ENCODE data around the gene TSPYL6.
"Not testable (repeated sequence)": the region's sequence is repeated elsewhere in the genome, so short reads cannot be mapped to it uniquely, and the experiment has no call there.

The TSPYL6 gene

DNA sequence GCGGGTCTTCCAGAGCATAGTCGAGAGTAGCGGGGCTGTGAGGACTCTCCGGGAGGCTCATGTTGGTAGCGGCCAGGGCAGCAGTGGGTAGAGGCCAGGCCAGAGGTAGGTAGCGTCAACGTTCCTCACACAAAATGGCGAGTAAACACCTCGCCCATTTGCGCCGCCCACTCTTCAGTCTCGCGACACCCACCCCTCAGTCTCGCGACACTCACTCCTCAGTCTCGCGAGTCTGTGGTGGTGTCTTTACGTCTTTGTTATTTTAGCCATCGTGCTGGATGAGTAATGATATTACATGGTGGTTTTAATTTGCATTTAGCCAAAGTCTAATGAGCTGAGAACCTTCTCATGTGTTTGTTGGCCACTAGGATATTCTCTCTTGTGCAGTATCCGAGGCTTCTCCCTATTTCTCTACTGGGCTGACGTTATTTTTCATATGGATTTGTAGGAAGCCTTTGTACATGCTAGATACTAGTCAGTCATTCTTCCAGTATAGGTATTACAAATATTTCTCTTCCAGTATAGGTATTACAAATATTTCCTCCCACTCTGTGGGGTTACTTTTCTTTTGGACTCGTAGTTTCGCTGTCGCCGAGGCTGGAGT lies at the start of gene TSPYL6:
Gene TSPYL6, minus strand, starts transcription at position 139 of the 604 bp plus-strand sequence. Its CDS starts 78 bp downstream, at position 61.
- no peak for DNase-seq (ENCODE audit: low read depth in 3 of 3)

DNA sequence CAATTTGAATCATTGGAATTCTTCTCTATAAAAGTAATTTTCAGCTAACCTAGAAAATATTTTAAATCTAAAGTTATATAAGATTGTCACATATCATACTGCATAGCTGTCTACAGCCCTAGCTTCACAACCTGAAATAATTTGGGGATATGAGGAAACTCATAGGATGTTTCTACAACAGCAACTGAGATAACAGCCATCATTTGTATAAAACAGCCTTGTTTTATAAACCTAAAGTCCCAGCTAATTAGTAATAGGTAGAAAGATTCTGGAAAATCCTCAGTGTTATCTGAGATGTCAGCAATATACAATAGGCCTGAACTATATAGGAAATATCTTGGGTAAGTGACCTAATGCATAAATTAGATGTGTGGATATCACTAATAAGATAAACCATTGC lies 47.6 kb upstream of the TSPYL6 start:
- no peak for DNase-seq (ENCODE audit: low read depth in 3 of 3)

DNA sequence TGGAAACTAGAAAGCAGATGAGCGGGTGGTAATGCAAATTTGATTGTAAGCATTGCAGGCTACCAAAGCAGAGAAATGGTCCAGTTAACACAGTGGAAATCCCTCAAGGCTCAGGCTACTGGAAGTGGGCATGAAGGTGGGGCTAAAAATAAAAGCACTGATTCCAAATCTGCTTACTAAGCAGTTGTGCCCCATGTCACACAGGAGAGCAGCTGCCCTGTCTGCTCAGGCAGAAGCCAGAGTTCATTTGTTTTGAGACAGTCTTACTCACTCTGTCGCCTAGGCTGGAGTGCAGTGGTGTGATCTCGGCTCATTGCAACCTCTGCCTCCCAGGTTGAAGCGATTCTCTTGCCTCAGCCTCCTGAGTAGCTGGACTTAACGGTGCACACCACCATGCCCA lies 42.5 kb upstream of the TSPYL6 start:
- no peak for DNase-seq (ENCODE audit: low read depth in 3 of 3)

DNA sequence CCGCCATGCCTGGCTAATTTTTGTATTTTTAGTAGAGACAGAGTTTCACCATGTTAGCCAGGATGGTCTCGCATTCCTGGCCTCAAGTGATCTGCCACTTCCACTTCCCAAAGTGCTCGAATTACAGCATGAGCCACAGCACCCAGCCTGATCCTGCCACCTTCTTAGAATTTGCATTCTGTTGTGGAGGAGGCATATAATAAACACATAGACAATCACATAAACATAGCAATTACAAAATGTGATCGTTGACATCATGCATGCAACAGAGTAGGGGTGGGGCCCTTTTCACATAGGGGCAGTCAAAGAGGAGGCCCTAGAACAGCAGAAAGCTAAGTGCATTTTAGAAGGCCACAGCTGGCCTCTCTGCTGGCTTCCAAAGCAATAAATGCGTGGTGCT lies 39.9 kb upstream of the TSPYL6 start:
- no peak for DNase-seq (ENCODE audit: low read depth in 3 of 3)

DNA sequence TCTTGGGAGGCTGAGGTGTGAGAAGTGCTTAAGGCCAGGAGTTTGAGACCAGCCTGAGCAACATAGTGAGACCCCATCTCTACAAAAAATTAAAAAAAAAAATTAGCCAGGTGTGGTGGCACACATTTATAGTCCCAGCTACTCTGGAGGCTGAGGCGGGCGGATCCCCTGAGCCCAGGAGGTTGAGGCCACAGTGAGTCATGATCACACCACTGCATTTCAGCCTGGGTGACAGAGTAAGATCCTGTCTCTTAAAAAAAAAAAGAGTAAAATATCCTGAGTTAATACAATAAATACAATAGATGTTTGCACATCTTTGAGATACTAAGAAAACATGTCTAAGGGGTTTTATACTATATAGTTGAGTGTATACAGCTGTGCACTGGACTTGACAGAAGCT lies 38.6 kb upstream of the TSPYL6 start:
- DNase-seq (ENCODE audit: low read depth in 3 of 3): not testable (repeated sequence)

DNA sequence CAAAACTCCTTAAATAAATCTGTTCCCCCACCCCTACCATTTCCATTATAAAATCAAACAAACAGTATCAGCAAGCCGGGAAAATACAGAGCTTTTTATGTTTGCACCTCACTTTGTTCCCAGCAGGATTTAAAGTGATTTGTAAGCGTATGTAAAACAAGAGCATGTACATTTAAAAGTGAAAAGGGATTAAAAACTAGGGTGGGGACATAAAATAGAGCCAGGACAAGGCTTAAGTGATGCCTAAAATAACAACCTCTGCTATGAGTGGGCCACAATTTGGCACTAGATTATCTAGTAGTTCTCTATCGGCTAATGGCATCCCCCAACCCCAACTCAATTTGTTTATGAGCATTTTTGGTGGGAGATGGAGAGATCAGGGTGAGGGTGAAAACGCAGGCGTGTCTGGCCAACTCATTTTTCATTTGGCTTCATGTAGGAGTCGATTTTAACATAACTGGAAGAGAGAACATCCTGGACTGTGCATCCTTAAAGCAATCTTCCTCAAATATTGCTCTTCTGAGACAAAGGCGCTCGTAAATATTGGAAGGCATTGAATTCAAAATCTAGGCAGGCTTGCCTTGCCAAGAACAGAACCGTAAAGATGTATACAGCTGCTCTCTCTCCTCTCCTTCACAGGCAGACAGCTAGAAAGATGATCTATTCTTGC lies 34.5 kb upstream of the TSPYL6 start:
- no peak for DNase-seq (ENCODE audit: low read depth in 3 of 3)

DNA sequence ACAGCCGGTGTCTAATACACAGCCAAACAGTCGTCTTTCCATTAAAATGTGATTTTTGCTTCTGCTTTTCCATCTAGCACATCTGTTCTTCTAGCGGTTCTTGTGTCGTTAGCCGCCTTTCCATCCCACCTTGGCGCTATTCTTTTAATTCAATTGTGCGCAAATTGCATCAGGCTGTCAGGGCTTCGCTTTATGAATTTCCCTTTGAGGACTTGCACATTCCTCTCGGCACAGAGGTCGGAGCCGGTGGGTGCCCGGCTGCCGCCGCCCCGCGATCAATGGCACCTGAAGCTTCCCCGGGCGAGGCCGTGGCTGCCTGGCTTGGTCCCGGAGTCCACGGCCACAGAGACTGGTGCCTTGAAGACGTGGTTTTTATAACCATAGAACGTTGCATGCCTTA lies 33.9 kb upstream of the TSPYL6 start:
- DNase-seq (ENCODE audit: low read depth in 3 of 3): no peak

DNA sequence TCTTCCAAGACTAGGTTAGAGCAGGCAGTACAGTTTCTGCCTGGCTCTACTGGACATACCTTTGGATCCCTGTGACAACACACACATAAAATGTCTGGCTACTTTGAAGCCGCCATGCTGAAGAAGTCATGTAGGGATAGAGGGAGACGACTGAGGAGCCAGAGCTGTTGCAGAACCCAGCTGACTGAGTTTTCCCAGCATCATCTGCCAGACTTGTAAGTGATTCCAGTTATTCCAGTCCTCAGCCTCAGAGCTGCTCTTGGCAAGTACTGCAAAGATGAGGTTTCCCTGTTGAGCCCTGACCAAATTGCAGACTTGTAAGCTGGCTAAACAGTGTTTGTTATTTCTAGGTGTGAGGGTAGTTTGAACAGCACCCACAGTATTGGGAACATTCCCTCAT lies 31.5 kb upstream of the TSPYL6 start:
- DNase-seq (ENCODE audit: low read depth in 3 of 3): no peak

DNA sequence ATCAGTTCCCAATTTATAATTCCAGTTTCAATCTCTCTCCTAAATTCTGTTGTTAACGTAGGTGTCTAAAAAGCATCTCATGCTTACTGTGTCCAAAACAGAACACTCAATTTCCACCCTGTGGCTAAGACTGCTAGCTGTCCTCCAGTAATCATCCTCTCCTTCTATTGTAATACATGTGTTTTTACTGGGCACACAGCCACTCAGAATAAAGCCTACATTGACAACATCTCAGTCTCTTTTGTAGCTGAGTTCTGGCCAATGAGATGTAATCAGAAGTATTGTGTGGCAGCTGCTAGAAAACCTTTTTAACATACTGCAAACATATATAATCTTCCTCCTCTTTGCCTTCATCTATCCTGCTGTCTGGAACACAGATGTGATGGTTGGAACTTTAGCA lies 29.4 kb upstream of the TSPYL6 start:
- no peak for DNase-seq (ENCODE audit: low read depth in 3 of 3)

DNA sequence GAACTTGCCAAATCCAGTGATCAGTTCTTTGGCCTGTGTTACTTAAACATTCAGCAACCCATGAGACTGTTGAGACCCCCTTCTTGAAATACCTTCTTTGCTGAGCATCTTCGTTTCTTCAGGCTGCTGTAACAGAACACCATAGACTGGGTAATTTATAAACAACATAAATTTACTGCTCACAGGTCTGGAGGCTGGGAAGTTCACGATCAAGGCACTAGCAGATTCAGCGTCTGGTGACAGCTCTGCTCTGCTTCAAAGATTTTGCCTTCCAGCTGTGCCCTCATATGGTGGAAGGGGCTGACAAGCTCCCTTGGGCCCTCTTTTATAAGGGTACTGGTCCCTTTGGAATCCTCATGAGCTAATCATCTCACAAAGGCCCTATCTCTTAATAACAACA lies 28.8 kb upstream of the TSPYL6 start:
- no peak for DNase-seq (ENCODE audit: low read depth in 3 of 3)

DNA sequence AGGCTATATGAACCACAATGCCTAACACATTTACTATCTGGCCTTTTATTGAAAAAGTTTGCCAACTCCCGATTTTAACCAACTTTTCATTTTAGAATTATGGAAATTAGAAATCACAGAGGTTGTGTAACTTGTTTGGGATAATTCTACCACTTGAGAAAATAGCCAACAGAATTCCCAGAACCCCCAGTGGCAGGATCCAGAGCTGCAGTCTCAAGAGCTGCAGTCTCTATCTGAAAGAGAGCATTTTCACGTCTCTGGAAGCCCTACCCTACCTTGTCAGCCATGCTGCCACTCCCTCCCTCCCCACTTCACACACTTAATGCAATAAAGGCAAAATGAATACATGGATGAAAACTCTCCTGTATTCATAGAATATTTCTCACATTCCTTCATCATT lies 23.4 kb upstream of the TSPYL6 start:
- DNase-seq (ENCODE audit: low read depth in 3 of 3): no peak

DNA sequence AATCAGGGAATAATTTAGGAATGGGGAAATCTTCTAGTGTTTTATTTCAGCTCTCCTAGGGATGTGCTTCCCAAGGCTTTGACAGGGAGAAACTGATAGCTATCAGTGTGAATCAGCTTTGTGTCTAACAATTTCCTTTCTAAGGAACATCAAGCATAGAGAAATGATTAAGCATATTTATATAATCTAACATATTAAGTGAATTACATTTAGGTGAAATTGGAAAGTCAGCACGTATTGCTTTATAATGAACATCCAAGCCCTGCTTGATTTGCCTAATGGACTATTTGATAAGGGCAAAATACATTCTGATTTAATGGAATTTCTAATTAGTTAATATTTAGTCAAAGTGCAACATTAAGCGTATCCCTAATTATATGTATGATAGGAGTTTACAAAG lies 19.5 kb upstream of the TSPYL6 start:
- no peak for DNase-seq (ENCODE audit: low read depth in 3 of 3)

DNA sequence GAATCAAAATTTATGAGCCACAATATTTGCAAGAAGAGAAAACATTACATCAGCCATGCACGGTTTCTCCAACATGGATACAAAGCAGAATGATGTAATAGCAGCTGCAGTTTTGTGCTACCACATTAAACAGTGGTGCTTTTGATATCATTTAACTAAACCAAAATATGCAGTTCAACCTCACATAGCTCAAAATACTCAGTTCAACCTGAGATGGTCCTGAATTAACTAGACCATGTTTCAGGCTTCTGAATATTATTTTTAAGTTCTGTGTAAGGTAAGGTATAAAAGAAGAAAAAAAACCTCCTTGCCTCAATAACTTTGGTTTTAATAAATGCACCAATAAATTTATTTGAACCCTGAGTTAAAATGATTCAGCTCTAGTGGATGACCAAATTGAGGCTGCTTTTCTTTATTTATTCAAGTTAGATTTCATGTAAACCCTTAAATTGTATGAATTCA lies 18.8 kb upstream of the TSPYL6 start:
- DNase-seq (ENCODE audit: low read depth in 3 of 3): no peak

DNA sequence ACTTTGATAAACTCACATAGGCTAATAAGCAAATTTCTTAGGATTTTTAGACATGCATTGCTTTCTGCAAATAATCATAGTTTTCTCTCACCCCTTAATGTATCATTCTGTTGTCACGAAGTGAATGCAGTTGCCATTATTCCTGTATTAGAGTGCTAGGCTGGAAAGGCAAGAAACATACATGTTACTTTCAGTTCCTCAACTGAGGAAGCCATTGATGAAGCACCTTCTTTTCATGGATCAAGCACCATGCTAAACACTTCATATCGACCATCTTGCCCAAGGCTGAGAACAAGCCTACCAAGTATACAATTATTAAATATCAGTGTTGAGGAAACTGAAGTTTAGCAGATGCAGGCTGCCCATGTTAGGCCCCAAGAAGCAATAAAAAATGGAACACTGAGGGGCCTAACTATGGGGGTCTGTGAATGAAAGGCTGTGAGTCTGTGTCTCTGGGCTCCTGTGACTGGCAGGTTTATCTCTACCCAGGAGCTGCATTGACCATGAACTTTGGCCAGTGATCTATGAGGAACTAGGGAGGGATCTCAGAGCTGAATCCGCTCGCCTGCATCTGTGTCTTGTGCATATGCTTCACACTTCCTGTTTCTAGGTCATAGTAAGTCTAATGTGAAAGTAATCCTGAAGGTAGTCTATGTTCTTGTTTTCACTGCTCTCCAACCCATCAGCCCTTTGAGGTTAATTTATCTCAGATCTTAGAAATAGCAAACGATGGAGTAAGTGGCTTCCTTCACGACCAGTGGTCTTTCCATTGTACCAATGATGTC lies 16.0 kb upstream of the TSPYL6 start:
- no peak for DNase-seq (ENCODE audit: low read depth in 3 of 3)

DNA sequence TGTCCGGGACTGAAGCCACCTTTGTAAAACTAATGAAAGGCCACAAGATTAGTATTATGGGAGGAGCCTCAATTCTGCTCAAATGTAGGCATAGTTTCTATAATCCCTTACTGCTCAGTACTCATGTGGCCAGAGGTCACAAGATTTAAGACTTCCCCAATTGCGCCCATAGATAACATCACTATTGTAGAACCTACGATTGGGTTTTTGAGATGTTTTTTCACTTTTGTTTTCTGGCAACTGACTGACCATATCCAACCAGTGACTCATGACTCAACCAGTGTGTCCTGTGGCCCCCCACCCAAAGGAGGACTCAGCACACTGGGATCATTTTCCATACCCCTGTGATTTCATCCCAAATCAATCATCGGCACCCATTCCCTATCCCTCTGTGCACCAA lies 15.2 kb upstream of the TSPYL6 start:
- no peak for DNase-seq (ENCODE audit: low read depth in 3 of 3)

DNA sequence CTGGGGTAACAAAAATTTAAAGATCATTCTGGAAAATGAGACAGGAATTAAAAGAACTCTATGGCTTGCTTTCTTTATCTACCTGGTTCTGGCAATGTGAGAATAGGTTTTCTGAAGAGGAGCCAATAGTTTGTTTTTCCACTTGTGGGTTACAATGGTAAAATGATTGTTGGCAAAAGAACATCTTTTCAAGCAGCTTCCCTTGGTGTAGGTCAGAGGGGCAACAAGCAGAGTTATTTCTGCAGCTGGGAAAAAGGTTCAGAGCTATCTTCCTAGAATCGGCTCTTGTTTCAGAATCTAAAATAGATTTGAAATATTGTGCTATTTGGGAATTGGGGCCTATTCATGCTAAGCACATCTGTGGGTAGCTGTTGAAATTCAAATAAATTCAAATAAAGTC lies 11.5 kb upstream of the TSPYL6 start:
- no peak for DNase-seq (ENCODE audit: low read depth in 3 of 3)

DNA sequence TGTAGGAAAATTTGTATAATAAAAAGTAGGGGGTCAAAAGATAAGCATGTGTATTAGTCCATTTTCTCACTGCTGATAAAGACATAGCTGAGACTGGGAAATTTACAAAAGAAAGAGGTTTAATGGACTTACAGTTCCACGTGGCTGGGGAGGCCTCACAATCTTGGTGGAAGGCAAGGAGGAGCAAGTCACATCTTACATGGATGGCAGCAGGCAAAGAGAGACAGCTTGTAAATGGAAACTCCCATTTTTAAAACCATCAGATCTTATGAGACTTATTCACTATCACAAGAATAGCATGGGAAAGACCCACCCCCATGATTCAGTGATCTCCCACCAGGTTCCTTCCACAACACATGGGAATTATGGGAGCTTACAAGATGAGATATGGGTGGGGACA lies 9.1 kb upstream of the TSPYL6 start:
- DNase-seq (ENCODE audit: low read depth in 3 of 3): not testable (repeated sequence)

DNA sequence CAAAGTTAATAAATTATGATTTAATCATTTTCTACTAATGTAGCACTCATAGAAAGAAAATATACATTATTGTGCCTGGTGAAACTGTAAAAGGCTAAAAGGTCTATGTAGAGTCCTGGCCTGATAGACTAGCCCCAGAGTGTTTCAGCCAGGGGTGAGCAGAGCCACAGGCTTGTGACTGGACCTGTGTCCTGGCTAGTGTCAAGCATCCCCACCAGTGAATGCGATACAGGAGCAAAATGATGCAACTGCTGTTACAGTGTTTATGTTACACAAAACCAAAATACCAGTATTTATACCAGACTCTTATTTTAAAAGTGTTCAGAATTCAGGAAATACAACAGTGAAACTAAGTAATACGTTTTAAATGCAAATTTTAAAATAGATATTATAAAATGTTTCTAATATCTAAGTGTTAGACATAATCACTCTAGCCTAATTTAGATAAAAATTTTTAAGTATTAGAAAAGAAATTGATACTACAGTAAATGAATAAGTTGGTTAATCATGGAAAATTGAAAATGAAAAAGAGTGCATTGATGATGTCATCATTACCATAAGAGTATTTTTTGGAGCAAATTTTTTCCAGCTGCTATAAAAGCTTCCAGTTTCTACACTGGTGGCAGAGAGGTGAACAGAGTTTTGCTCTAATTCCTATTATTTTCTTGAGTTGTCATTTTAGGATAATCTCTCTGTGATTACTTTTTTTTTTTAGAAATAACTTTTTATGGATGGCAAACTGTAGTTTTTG lies 6.2 kb upstream of the TSPYL6 start:
- no peak for DNase-seq (ENCODE audit: low read depth in 3 of 3)

DNA sequence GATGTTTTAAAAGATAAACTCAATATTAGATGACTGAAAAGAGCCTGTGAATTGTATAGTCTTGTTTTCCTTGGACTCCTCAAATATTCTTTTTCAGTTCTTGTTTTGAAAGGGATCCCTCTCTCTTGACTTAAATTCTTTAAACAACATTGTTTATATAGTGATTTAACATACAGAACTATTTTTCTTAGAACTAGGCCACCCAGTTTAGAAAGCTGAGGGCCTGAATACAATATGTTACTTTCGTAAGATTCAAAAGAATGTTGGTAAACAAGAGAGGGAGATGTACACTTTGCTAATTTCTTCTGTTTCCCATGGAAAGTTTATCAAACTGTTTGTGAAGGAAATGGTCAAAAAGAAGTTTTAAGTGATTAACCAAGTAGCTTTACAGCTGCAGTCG lies 5.5 kb upstream of the TSPYL6 start:
- DNase-seq (ENCODE audit: low read depth in 3 of 3): no peak

DNA sequence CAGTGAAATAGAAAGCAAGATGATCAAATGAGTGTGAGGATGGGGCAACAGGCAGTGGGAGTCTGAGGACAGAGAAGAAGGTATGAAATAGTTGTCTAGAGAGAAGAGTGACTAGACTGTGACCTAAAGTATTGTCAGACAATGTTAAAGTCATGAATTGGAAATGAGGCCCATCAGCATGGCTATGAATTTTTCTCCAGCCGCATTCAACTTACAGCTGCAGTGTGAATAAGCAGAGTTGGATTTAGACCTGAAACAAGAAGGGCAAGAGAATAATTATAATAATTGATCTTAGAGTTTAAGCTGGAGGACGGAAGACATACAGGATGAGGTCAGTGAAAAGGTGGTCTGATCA lies 4.2 kb upstream of the TSPYL6 start:
- DNase-seq (ENCODE audit: low read depth in 3 of 3): no peak

DNA sequence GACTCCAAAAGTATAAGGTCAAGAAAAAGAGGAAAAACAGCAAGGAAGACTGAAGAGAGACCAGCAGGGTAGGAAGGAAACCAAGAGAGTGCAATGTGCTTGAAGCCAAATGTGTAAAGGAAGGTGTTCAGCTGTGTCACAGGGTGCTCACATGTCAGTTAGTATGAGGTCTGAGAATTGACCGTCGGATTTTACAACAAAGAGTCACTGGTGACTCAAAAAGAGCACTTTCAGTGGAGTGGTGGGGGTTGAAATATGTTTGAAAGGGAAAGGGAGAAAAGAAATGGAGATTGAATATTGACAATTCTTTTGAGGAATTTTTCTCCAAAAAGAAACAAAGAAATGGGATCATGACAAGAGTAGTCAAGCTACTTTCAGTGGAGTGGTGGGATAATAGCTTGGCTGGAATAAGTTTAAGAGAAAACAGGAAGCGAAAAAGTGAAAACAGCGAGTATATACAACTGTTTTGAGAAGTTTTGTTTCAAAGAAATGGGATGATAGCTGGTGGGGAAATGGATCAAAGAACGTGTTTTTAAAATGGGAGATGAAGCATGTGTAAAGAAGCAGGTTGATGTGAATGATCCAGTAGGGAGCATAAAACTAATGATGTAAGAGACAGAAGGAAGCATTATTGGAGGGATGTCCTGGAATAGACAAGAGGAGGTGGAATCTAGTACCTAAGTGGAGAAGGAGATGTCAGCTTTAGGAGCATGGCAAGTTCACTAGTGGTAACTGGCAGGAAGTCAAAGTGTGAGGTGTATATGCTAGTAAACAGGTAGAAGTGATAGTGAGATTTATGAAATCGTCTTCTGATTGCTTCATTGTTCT lies 3.6 kb upstream of the TSPYL6 start:
- DNase-seq (ENCODE audit: low read depth in 3 of 3): no peak

DNA sequence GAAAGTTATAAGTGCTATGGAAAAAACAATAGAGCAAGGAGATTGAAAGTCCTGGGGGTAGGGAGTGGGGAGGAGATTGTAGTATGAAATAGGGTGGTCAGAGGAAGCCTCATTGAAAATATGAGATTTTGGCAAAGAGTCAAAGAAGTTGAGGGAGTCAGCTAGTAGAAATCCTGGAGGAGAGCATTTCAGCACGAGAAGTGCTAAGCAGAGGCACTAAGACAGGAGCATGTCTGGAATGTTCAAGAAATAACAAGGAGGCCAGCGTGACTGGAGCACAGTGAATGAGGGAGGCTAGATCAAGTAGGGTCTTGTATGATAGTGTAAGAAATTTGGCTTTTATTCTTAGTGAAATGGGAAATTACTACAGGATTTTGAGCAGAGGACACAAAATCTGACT lies 2.1 kb upstream of the TSPYL6 start:
- no peak for DNase-seq (ENCODE audit: low read depth in 3 of 3)

Measured in stimulated activated CD4-positive, alpha-beta T cell treated with anti-CD3 and anti-CD28 coated beads, TNF-alpha, amount 100 ng/mL, for 24 hours (primary cell).